Measurements from ENCODE around the gene IL17C.

- TF ChIP-seq CTCF (conservative IDR thresholded peaks at IDR 0.05; ENCODE audit: low read depth, low read length) (no peak), EZH2 (IDR thresholded peaks at IDR 0.05; ENCODE audit: borderline replicate concordance, low read depth, low read length, poor library complexity, severe bottlenecking) (no peak)
These were observed 27.2 kb downstream of the IL17C start for GRCh38 chr16:88665570-88665969.

Measured in A673 (cell line).